Measurements from ENCODE around the gene THBD.

THBD gene

DNA sequence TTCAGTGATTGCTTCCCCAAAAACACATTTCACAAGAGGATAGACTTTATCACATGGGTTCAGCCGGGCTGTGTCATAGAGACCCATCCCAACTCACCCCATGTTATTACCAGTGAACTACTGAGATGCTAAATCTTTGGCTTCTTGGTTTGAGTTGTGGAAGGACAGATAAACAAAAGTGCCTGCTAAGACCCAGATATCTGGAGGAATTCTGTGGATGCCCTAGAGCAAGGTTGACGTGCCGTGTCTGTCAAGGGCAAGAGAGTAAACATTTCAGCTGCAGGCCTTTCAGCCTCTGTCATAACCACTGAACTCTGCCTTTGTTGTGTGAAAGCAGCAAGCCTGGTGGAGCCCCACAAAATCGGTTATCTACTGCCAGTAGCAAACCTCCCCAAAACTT lies 11.2 kb upstream of the THBD start:
- Histone ChIP-seq H2AFZ (no peak overlapping the region), H3K9me3 (ENCODE audit: control insufficient read depth, low read length) (no peaks in the 10 kb centered on the region), H3K4me2 (ENCODE audit: low read length) (no peak overlapping the region), H3K9ac (no peak overlapping the region), H3K36me3 (ENCODE audit: control insufficient read depth, insufficient read depth, low read length) (no peaks in the 10 kb centered on the region), H3K4me1 (no peaks in the 10 kb centered on the region), H3K27ac (no peak overlapping the region), H3K4me3 (ENCODE audit: low read depth, low read length) (no peak overlapping the region), H3K79me2 (no peaks in the 10 kb centered on the region), H3K27me3 (ENCODE audit: control insufficient read depth, insufficient read depth, low read length) (no peaks in the 10 kb centered on the region)
- TF ChIP-seq, protein P1, sequence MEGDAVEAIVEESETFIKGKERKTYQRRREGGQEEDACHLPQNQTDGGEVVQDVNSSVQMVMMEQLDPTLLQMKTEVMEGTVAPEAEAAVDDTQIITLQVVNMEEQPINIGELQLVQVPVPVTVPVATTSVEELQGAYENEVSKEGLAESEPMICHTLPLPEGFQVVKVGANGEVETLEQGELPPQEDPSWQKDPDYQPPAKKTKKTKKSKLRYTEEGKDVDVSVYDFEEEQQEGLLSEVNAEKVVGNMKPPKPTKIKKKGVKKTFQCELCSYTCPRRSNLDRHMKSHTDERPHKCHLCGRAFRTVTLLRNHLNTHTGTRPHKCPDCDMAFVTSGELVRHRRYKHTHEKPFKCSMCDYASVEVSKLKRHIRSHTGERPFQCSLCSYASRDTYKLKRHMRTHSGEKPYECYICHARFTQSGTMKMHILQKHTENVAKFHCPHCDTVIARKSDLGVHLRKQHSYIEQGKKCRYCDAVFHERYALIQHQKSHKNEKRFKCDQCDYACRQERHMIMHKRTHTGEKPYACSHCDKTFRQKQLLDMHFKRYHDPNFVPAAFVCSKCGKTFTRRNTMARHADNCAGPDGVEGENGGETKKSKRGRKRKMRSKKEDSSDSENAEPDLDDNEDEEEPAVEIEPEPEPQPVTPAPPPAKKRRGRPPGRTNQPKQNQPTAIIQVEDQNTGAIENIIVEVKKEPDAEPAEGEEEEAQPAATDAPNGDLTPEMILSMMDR (IDR thresholded peaks at IDR 0.05): no peak

DNA sequence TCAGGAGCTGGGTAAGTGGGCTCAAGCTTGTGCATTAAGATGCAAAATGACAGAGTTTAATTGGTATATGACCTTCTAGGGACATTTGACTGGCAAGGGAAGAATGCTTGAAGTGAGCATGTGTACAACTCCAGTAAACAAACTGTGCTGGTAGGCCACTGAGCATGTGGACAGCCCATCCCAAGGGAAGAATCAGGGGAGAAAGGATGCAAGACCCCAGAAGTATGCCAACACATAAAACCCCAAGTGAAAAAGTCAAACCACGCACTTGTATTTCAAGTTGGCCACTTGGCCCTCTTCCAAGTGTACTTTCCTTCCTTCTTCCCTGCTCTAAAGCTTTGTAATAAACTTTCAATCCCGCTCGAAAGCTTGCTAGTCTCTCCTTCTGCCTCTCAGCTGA lies 10.4 kb upstream of the THBD start:
- TF ChIP-seq, protein P1 (IDR thresholded peaks at IDR 0.05): no peak
- Histone ChIP-seq H3K4me2 (ENCODE audit: low read length) (no peak overlapping the region), H3K4me1 (no peaks in the 10 kb centered on the region), H3K79me2 (no peaks in the 10 kb centered on the region), H3K9ac (no peak overlapping the region), H3K27ac (no peak overlapping the region), H3K27me3 (ENCODE audit: control insufficient read depth, insufficient read depth, low read length) (no peaks in the 10 kb centered on the region), H3K36me3 (ENCODE audit: control insufficient read depth, insufficient read depth, low read length) (no peaks in the 10 kb centered on the region), H2AFZ (no peak overlapping the region), H3K4me3 (ENCODE audit: low read depth, low read length) (no peak overlapping the region), H3K9me3 (ENCODE audit: control insufficient read depth, low read length) (no peaks in the 10 kb centered on the region)

DNA sequence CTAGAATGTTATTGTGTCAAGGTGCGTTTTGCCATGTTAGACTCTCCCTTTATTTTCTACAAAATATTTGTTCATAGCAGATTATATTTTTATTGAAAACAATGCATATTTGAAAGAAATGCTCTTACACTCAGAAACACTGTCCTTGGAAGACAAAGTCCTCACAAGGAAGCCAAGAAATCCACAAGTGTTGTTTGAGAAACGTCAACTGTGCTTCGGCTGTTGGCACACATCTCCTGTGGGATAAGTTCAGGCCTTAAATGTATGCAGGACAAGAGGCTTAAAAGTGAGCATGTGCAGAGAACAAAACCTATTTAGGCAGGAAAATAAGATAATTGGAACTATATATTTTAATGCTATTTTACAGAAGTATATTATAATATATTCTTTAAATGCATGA lies 9.5 kb upstream of the THBD start:
- H3K27me3 ChIP-seq (ENCODE audit: control insufficient read depth, insufficient read depth, low read length): no peaks in the 10 kb centered on the region
- no peaks in the 10 kb centered on the region for H3K4me1 ChIP-seq
- TF ChIP-seq, protein P1 (IDR thresholded peaks at IDR 0.05): no peak
- H3K27ac ChIP-seq: no peak overlapping the region
- no peaks in the 10 kb centered on the region for H3K36me3 ChIP-seq (ENCODE audit: control insufficient read depth, insufficient read depth, low read length)
- H2AFZ ChIP-seq: no peak overlapping the region
- no peak overlapping the region for H3K4me2 ChIP-seq (ENCODE audit: low read length)
- H3K4me3 ChIP-seq (ENCODE audit: low read depth, low read length): no peak overlapping the region
- H3K9ac ChIP-seq: no peak overlapping the region
- H3K9me3 ChIP-seq (ENCODE audit: control insufficient read depth, low read length): no peaks in the 10 kb centered on the region
- no peaks in the 10 kb centered on the region for H3K79me2 ChIP-seq

DNA sequence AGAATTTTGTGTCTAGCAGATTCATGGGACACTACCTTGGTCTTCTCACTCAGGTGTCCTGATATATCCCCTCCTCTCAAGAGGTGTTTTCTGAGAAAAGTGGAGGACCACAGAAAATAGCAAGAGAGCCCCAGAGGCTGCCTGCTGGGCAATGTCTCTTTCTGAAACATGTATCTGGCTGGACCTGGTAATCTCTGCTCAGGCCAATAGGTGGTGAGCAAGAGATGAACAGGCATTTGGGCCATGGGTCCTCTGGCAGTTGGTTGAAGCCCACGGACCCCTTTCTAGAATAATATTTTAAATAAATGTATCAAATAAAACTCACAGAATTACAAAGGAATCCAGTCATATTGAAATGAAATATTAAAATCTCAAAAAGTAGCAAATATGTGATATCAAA lies 8.8 kb upstream of the THBD start:
- TF ChIP-seq, protein P1 (IDR thresholded peaks at IDR 0.05): no peak
- Histone ChIP-seq H3K4me2 (ENCODE audit: low read length) (no peak overlapping the region), H2AFZ (no peak overlapping the region), H3K9me3 (ENCODE audit: control insufficient read depth, low read length) (no peaks in the 10 kb centered on the region), H3K4me1 (no peaks in the 10 kb centered on the region), H3K27ac (no peak overlapping the region), H3K9ac (no peak overlapping the region), H3K36me3 (ENCODE audit: control insufficient read depth, insufficient read depth, low read length) (no peaks in the 10 kb centered on the region), H3K27me3 (ENCODE audit: control insufficient read depth, insufficient read depth, low read length) (no peaks in the 10 kb centered on the region), H3K4me3 (ENCODE audit: low read depth, low read length) (no peak overlapping the region), H3K79me2 (no peaks in the 10 kb centered on the region)

DNA sequence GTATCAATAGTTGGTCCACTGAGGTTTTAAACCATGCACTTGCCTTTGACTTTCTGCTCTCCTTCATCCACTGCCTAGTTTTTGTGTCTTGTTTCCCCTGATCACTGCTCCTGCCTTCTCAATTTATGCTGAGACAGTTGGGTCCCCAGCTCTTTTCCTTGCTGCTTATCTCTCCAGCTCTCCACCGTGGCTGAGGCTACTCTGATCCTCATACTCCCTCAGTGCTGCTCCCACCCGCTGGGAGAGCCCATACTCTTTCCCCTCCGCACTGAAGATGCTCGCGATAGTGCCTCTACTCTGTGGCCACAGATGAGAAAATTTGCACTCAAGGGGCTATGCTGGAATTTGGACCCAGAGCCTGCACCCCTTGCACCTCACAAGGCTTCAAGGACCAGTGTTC lies 3.4 kb upstream of the THBD start:
- Histone ChIP-seq H3K4me3 (ENCODE audit: low read depth, low read length) (no peak overlapping the region), H2AFZ (no peak overlapping the region), H3K79me2 (no peaks in the 10 kb centered on the region), H3K4me2 (ENCODE audit: low read length) (no peak overlapping the region), H3K9me3 (ENCODE audit: control insufficient read depth, low read length) (no peaks in the 10 kb centered on the region), H3K9ac (no peak overlapping the region), H3K36me3 (ENCODE audit: control insufficient read depth, insufficient read depth, low read length) (no peaks in the 10 kb centered on the region), H3K4me1 (peaks cover 5% of the 10 kb centered on the region), H3K27me3 (ENCODE audit: control insufficient read depth, insufficient read depth, low read length) (no peaks in the 10 kb centered on the region), H3K27ac (no peak overlapping the region)
- TF ChIP-seq, protein P1 (IDR thresholded peaks at IDR 0.05): no peak

All from parathyroid adenoma (tissue), 2 donors.